Activated naive CD4-positive, alpha-beta T cell treated with anti-CD3 and anti-CD28 coated beads, Interleukin-2, amount 50 U/mL, for 72 hours (primary cell): Measurements from ENCODE around the gene YPEL2. TPM values are rescaled to one million over a fixed set of nuclear protein-coding genes. Genes with fewer than 3 reads are reported as not detected.

ENCODE experiments used
- ATAC-seq, 2 donors: fragments of 150-1000 bp; cut with Tn5 transposase; 2 replicates each; pipeline ENCODE4 v1.10.0; 2021; ENCODE audit warnings: mild to moderate bottlenecking in 2 of 2, moderate library complexity in 2 of 2
- DNase-seq, 2 donors: peaks; one replicate each; pipeline ENCODE4 v3.0.0; 2021 to 2022; ENCODE audit warnings: low spot score in 2 of 2
- H3K27ac Mint-ChIP-seq, 2 donors: one replicate each; pipeline ENCODE4 v1.8.0; 2022; ENCODE audit warnings: mild to moderate bottlenecking in 2 of 2, mixed read lengths in 2 of 2
- H3K36me3 Mint-ChIP-seq, 2 donors: one replicate each; pipeline ENCODE4 v1.8.0; 2022; ENCODE audit warnings: mixed read lengths in 2 of 2
- H3K9me3 Mint-ChIP-seq, 2 donors: one replicate each; pipeline ENCODE4 v1.8.0; 2022; ENCODE audit warnings: mixed read lengths in 2 of 2
- total RNA-seq, 2 donors: library from RNA; stranded (reverse); gene quantifications; one replicate each; pipeline ENCODE4 v1.2.3, GENCODE V29; 2022

Gene YPEL2
- total RNA-seq, 2 donors from 2014 or later, result 6.6 to 7.0 TPM

GRCh38 chr17:59366040-59366757, 34.7 kb downstream of the YPEL2 start:
- Mint-ChIP-seq H3K36me3 (no peaks in the 10 kb centered on the region), H3K9me3 (no peaks in the 10 kb centered on the region), H3K27ac (peak overlapping the region in 1 of 2 donors; percentile 68)
- DNase-seq, result no peak
- ATAC-seq, result no peak

GRCh38 chr17:59366773-59367656, 35.6 kb downstream of the YPEL2 start:
- no peaks in the 10 kb centered on the region for H3K36me3 Mint-ChIP-seq
- H3K27ac Mint-ChIP-seq, result no peak overlapping the region
- no peaks in the 10 kb centered on the region for H3K9me3 Mint-ChIP-seq
- no peak for ATAC-seq
- DNase-seq, result no peak

GRCh38 chr17:59367657-59368045, 36.2 kb downstream of the YPEL2 start:
- Mint-ChIP-seq H3K9me3 (no peaks in the 10 kb centered on the region), H3K36me3 (no peaks in the 10 kb centered on the region), H3K27ac (peak overlapping the region in 1 of 2 donors; percentile 14)
- no peak for DNase-seq
- no peak for ATAC-seq

- ATAC-seq (no peak), DNase-seq (no peak)
- Mint-ChIP-seq H3K27ac (no peak overlapping the region), H3K9me3 (peaks cover 0 to 2% of the 10 kb centered on the region in 2 donors), H3K36me3 (peaks cover 0 to 2% of the 10 kb centered on the region in 2 donors)
Measured at GRCh38 chr17:59368218-59368857, 36.9 kb downstream of the YPEL2 start.

- no peak overlapping the region for H3K27ac Mint-ChIP-seq
- peaks cover 0 to 3% of the 10 kb centered on the region in 2 donors for H3K9me3 Mint-ChIP-seq
- peaks cover 0 to 8% of the 10 kb centered on the region in 2 donors for H3K36me3 Mint-ChIP-seq
- no peak for DNase-seq
- ATAC-seq, result no peak
Measured at GRCh38 chr17:59369031-59369975, 37.8 kb downstream of the YPEL2 start.

- peak overlapping the region in 1 of 2 donors; percentile 52 for H3K27ac Mint-ChIP-seq
- ATAC-seq, result no peak
- H3K9me3 Mint-ChIP-seq, result peaks cover 0 to 3% of the 10 kb centered on the region in 2 donors
- peaks cover 0 to 13% of the 10 kb centered on the region in 2 donors for H3K36me3 Mint-ChIP-seq
- DNase-seq, result no peak
Measured at GRCh38 chr17:59370593-59371299, 39.3 kb downstream of the YPEL2 start.

- peak overlapping the region; percentile 38 to 52 for H3K27ac Mint-ChIP-seq
- no peak for DNase-seq
Measured at GRCh38 chr17:59371416-59372100, 40.1 kb downstream of the YPEL2 start.

GRCh38 chr17:59372138-59372751, 40.8 kb downstream of the YPEL2 start:
- peaks cover 0 to 13% of the 10 kb centered on the region in 2 donors for H3K36me3 Mint-ChIP-seq
- ATAC-seq (peak in 1 of 2 donors; percentile 73), DNase-seq (no peak)
- H3K27ac Mint-ChIP-seq, result peak overlapping the region; percentile 52 to 79
- peaks cover 0 to 3% of the 10 kb centered on the region in 2 donors for H3K9me3 Mint-ChIP-seq

More at GRCh38 chr17:59371416-59372100, 40.1 kb downstream of the YPEL2 start:
- no peak for ATAC-seq
- Mint-ChIP-seq H3K9me3 (peaks cover 0 to 3% of the 10 kb centered on the region in 2 donors), H3K36me3 (peaks cover 0 to 13% of the 10 kb centered on the region in 2 donors)

GRCh38 chr17:59373882-59374495, 42.5 kb downstream of the YPEL2 start:
- DNase-seq (no peak), ATAC-seq (peak; percentile 11 to 22)
- Mint-ChIP-seq H3K36me3 (peaks cover 0 to 13% of the 10 kb centered on the region in 2 donors), H3K27ac (peak overlapping the region; percentile 31 to 52), H3K9me3 (peaks cover 0 to 3% of the 10 kb centered on the region in 2 donors)

GRCh38 chr17:59374612-59375011, 43.2 kb downstream of the YPEL2 start:
- H3K27ac Mint-ChIP-seq, result peak overlapping the region; percentile 41 to 52
- no peak for DNase-seq

GRCh38 chr17:59375857-59376256, 44.4 kb downstream of the YPEL2 start:
- H3K27ac Mint-ChIP-seq, result peak overlapping the region in 1 of 2 donors; percentile 34
- H3K9me3 Mint-ChIP-seq, result peaks cover 0 to 3% of the 10 kb centered on the region in 2 donors
- peaks cover 0 to 13% of the 10 kb centered on the region in 2 donors for H3K36me3 Mint-ChIP-seq
- ATAC-seq (no peak), DNase-seq (no peak)

More at GRCh38 chr17:59374612-59375011, 43.2 kb downstream of the YPEL2 start:
- no peak for ATAC-seq
- H3K36me3 Mint-ChIP-seq, result peaks cover 0 to 13% of the 10 kb centered on the region in 2 donors
- H3K9me3 Mint-ChIP-seq, result peaks cover 0 to 3% of the 10 kb centered on the region in 2 donors

- peaks cover 0 to 3% of the 10 kb centered on the region in 2 donors for H3K9me3 Mint-ChIP-seq
- ATAC-seq (no peak), DNase-seq (no peak)
- peaks cover 0 to 13% of the 10 kb centered on the region in 2 donors for H3K36me3 Mint-ChIP-seq
- H3K27ac Mint-ChIP-seq, result peak overlapping the region; percentile 12 to 34
Measured at GRCh38 chr17:59376506-59376905, 45.1 kb downstream of the YPEL2 start.

- Mint-ChIP-seq H3K36me3 (peaks cover 0 to 13% of the 10 kb centered on the region in 2 donors), H3K9me3 (peaks cover 0 to 3% of the 10 kb centered on the region in 2 donors), H3K27ac (no peak overlapping the region)
- no peak for DNase-seq
- ATAC-seq, result no peak
Measured at GRCh38 chr17:59377410-59377809, 46.0 kb downstream of the YPEL2 start.

GRCh38 chr17:59378675-59379074, 47.2 kb downstream of the YPEL2 start:
- ATAC-seq (no peak), DNase-seq (no peak)
- Mint-ChIP-seq H3K9me3 (no peaks in the 10 kb centered on the region), H3K27ac (peak overlapping the region in 1 of 2 donors; percentile 43), H3K36me3 (peaks cover 0 to 8% of the 10 kb centered on the region in 2 donors)
